Gastroesophageal sphincter (tissue), 4 donors: ENCODE results near the gene MRPL3. TPM values are rescaled to one million over a fixed set of nuclear protein-coding genes. Genes with fewer than 3 reads are reported as not detected.
A peak's percentile ranks its signal among the peaks of the same experiment; 100 is the strongest.

Experiments
- ATAC-seq: fragments of 150-250 bp; one replicate; pipeline ENCODE4 v1.9.1; 2016; ENCODE audit warnings: mild to moderate bottlenecking, moderate library complexity
- H3K27ac ChIP-seq, 4 donors: fragments of 200-600 bp; sonication (generic) in 3 of 4; 1 replicate in 3 of 4; 2 replicates in 1 of 4; pipeline ENCODE4 v1.5.1; 2016 to 2019
- H3K27me3 ChIP-seq: fragments of 200-600 bp; sonication (generic); one replicate; pipeline ENCODE4 v1.5.1; 2019
- H3K36me3 ChIP-seq, 2 donors: fragments of 200-600 bp; sonication (generic); one replicate each; pipeline ENCODE4 v1.5.1; 2019; ENCODE audit warnings: control low read depth in 1 of 2
- H3K4me1 ChIP-seq, 3 donors: fragments of 200-600 bp; sonication (generic); 1 replicate in 2 of 3; 2 replicates in 1 of 3; pipeline ENCODE4 v1.5.1; 2016 to 2019; ENCODE audit warnings: control low read depth in 2 of 3
- H3K4me3 ChIP-seq, 2 donors: fragments of 200-600 bp; sonication (generic); one replicate each; pipeline ENCODE4 v1.5.1; 2019; ENCODE audit warnings: mild to moderate bottlenecking in 1 of 2, moderate library complexity in 1 of 2
- H3K9me3 ChIP-seq, 3 donors: fragments of 200-600 bp; sonication (generic); one replicate each; pipeline ENCODE4 v1.5.1; 2017 to 2019; ENCODE audit warnings: control low read depth in 2 of 3
- CTCF ChIP-seq, 4 experiments: fragments of 200-600 bp in 2 of 4; fragments of 450-650 bp in 2 of 4; sonication (generic) in 1 of 4; IDR thresholded peaks; one replicate each; pipeline ENCODE4 v1.5.1; 2017 to 2019; ENCODE audit warnings: antibody characterized with exemption in 4 of 4, mild to moderate bottlenecking in 2 of 4, moderate library complexity in 2 of 4
- EP300 ChIP-seq: sonication (generic); formaldehyde crosslinking; IDR thresholded peaks from one replicate; pipeline ENCODE4 v1.6.1; 2017; ENCODE audit warnings: antibody characterized with exemption, mild to moderate bottlenecking
- POLR2A ChIP-seq, 2 donors: fragments of 450-650 bp; IDR thresholded peaks; one replicate each; pipeline ENCODE4 v1.6.1; 2017; ENCODE audit warnings: antibody characterized with exemption in 2 of 2, mild to moderate bottlenecking in 2 of 2, moderate library complexity in 1 of 2
- POLR2AphosphoS5 ChIP-seq: sonication (generic); formaldehyde crosslinking; IDR thresholded peaks from one replicate; pipeline ENCODE4 v1.6.1; 2017; ENCODE audit warnings: antibody characterized with exemption
- WGBS, 2 donors: methylation state at CpG; one replicate each; pipeline ENCODE4 v1.1.5; 2018; ENCODE audit warnings: low coverage in 1 of 2; 5-methylcytosine and 5-hydroxymethylcytosine counted together
- total RNA-seq, 4 donors: library from RNA; depleted of rRNA; stranded (reverse); fragments of >200 nt; gene quantifications; one replicate each; pipeline ENCODE4 v1.1.0, GENCODE V29; 2016

Gene MRPL3
- total RNA-seq: 10 to 100 TPM; 62.1 to 95.9 (median 85.6) TPM

GRCh38 chr3:131502530-131503319 is at the start of gene MRPL3:
MRPL3 (minus strand) TSS chr3:131502971; CDS start chr3:131502821, 150 bp downstream.
- peak within 1 kb of the TSS; percentile 76 to 95 for H3K4me3 ChIP-seq
- H3K4me1 ChIP-seq: peaks cover 4 to 27% (median 6%) of the 10 kb centered on the region in 3 donors
- peak; percentile 93 for ATAC-seq
- H3K36me3 ChIP-seq: peaks cover 0 to 29% of the 10 kb centered on the region in 2 donors
- no peaks in the 10 kb centered on the region for H3K9me3 ChIP-seq
- TF ChIP-seq CTCF (IDR thresholded peaks at IDR 0.05) (peak in 1 of 4 experiments; percentile 25), POLR2A (IDR thresholded peaks at IDR 0.05) (peak; percentile 25 to 49), POLR2AphosphoS5 (peak; percentile 67), EP300 (no peak)
- peak within 1 kb of the TSS; percentile 36 to 85 (median 77) for H3K27ac ChIP-seq
- 3 to 16% methylated on average over 5 to 13 of the region's 47 CpGs for WGBS, 2 donors
- no peaks in the 10 kb centered on the region for H3K27me3 ChIP-seq

- H3K27ac ChIP-seq: no peak overlapping the region
- no peak for TF ChIP-seq EP300
- TF ChIP-seq CTCF (IDR thresholded peaks at IDR 0.05): no peak
- no peak for TF ChIP-seq POLR2AphosphoS5
- TF ChIP-seq POLR2A (IDR thresholded peaks at IDR 0.05): no peak
- H3K36me3 ChIP-seq: no peaks in the 10 kb centered on the region
- no peak overlapping the region for H3K4me3 ChIP-seq
- 83 to 100% methylated on average over 1 to 4 of the region's 4 CpGs for WGBS, 2 donors
- H3K9me3 ChIP-seq: no peaks in the 10 kb centered on the region
- H3K4me1 ChIP-seq: no peaks in the 10 kb centered on the region
- no peaks in the 10 kb centered on the region for H3K27me3 ChIP-seq
- no peak for ATAC-seq
These were observed 49.0 kb upstream of the MRPL3 start for GRCh38 chr3:131551761-131552160.

- no peak overlapping the region for H3K27ac ChIP-seq
- no peaks in the 10 kb centered on the region for H3K27me3 ChIP-seq
- no peaks in the 10 kb centered on the region for H3K36me3 ChIP-seq
- no peak overlapping the region for H3K4me3 ChIP-seq
- no peak for ATAC-seq
- no peaks in the 10 kb centered on the region for H3K9me3 ChIP-seq
- 73 to 92% methylated on average over 4 of the region's 4 CpGs for WGBS, 2 donors
- TF ChIP-seq POLR2A (IDR thresholded peaks at IDR 0.05) (no peak), POLR2AphosphoS5 (no peak), CTCF (IDR thresholded peaks at IDR 0.05) (no peak), EP300 (no peak)
- H3K4me1 ChIP-seq: no peaks in the 10 kb centered on the region
These were observed 48.0 kb upstream of the MRPL3 start for GRCh38 chr3:131550562-131551465.

GRCh38 chr3:131549340-131549739 is 46.6 kb upstream of the MRPL3 start:
- WGBS, 2 donors: 93 to 100% methylated on average over 1 of the region's 1 CpG
- no peak for ATAC-seq
- no peaks in the 10 kb centered on the region for H3K9me3 ChIP-seq
- H3K4me1 ChIP-seq: peaks cover 0 to 2% (median 0%) of the 10 kb centered on the region in 3 donors
- H3K27ac ChIP-seq: no peak overlapping the region
- no peak for TF ChIP-seq POLR2A (IDR thresholded peaks at IDR 0.05)
- TF ChIP-seq EP300: no peak
- TF ChIP-seq POLR2AphosphoS5: no peak
- no peak for TF ChIP-seq CTCF (IDR thresholded peaks at IDR 0.05)
- no peaks in the 10 kb centered on the region for H3K27me3 ChIP-seq
- no peak overlapping the region for H3K4me3 ChIP-seq
- H3K36me3 ChIP-seq: no peaks in the 10 kb centered on the region
